GM18519 (cell line): ENCODE results near the gene ZNF446.
"Not testable (repeated sequence)": the region's sequence is repeated elsewhere in the genome, so short reads cannot be mapped to it uniquely, and the experiment has no call there.

Experiments used
- ATAC-seq: cut with Tn5 transposase; IDR thresholded peaks from one replicate; pipeline ENCODE4 v1.9.1; 2021; ENCODE audit warnings: mild to moderate bottlenecking, moderate library complexity; ENCODE audit not compliant: unreplicated experiment, low FRiP score

The ZNF446 gene

GRCh38 chr19:58469241-58470013, 6.7 kb upstream of the ZNF446 start:
- no peak for ATAC-seq

- not testable (repeated sequence) for ATAC-seq
These were observed 5.2 kb upstream of the ZNF446 start for GRCh38 chr19:58470837-58471543.

- no peak for ATAC-seq
These were observed 4.4 kb upstream of the ZNF446 start for GRCh38 chr19:58471736-58472135.

DNA sequence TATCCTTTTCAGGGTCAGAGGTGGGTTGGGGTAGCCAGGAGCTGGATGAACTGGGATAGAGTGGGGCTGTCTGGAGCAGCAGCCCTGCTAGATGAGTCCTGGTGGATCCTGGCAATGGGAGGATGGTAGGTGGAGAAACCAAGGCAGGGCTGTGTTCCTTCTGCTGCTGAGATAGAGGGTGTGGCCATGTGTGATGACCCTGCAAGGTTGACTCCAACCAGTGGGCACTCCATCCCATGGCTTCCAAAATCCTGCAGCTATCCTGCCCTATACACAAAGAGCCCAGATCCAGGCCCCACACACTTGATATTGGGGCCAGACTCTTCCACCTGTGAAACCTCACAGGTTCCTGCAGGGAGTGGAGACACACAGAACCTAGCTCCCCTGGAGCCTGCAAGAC, 2.4 kb upstream of the ZNF446 start:
- ATAC-seq, result no peak

GRCh38 chr19:58474291-58474996, 1.7 kb upstream of the ZNF446 start:
- no peak for ATAC-seq

DNA sequence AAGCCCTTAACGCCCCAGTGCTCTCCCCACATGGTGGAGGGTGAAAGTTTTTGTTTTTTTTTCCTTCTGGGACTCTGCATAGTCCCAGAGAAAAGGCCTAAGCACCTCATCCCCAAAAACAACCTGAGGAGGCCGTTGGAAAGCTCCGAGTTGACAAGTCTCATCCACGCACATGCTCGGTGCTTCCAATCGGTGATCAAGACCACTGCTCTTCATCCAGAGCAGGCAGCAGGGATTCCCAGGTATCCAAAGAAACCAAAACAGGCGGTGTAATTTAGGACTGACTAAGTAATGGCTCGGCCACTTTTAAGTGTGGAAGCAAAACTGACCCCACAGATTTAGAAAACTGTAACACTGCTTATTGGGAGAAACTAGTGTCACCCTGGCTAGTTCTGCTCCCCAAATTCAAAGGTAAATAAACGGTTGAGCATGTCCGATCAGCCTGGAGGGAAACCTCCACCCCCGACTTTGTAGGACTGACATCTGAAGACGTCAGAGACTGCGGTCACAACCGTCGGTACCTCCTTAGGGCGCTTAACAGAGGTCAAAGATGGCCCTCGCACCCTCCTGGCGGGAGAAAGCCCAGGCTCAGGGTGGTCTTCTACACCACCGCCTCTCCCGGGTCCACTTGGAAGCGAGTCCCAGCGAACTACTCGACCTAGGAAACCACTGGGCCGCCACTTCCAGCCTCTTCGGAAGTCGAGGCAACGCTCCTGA, 997 bp upstream of the ZNF446 start:
- ATAC-seq, result no peak

- ATAC-seq, result no peak
These were observed 405 bp downstream of the ZNF446 start for GRCh38 chr19:58476498-58477015.

DNA sequence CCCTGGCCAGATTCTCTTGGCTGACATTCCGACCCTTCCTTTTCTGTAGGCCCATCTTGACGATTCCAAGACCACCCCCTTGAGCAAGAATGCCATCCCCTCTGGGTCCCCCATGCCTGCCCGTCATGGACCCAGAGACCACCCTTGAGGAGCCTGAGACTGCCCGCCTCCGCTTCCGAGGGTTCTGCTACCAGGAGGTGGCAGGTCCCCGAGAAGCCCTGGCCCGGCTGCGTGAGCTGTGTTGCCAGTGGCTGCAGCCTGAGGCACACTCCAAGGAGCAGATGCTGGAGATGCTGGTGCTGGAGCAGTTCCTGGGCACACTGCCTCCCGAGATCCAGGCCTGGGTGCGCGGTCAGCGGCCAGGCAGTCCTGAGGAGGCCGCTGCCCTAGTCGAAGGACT, 978 bp downstream of the ZNF446 start:
- no peak for ATAC-seq

DNA sequence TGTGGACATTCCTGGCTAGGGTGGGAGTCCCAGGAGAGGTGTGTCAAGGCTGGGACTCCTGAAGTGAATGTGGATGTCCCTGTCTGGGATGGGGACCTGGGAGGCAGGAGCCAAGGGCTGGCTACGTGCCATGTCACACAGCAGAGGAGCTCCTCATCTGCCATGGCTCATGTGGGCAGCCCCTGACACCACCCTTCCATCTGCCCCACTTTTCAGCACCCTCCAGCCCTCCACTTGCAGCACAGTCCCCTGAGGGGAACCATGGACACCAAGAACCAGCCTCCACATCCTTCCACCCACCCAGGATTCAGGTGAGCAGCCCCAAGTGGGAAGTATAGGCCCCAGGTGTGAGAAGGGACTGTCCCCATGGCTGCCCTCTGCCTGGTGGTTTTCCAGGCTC, 1.7 kb downstream of the ZNF446 start:
- ATAC-seq, result no peak

DNA sequence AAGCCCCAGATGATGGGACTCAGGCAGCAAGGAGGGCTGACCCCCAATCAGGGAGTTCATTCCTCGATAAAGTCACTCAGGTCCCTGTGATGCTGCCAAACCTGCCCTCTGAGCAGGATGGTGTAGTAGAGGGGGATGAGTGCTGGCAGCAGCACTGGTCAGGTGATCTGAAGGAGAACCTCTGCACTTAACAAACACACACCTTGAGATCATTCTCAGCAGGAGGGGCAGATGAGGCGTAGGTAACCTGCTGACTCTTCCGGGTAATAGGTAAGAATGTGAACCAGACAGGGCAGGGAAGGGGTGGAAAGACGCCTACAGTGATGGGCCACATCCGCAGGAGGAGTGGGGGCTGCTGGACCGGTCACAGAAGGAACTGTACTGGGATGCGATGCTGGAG, 3.2 kb downstream of the ZNF446 start:
- no peak for ATAC-seq

- ATAC-seq, result no peak
These were observed 3.8 kb downstream of the ZNF446 start for GRCh38 chr19:58479736-58480480.

DNA sequence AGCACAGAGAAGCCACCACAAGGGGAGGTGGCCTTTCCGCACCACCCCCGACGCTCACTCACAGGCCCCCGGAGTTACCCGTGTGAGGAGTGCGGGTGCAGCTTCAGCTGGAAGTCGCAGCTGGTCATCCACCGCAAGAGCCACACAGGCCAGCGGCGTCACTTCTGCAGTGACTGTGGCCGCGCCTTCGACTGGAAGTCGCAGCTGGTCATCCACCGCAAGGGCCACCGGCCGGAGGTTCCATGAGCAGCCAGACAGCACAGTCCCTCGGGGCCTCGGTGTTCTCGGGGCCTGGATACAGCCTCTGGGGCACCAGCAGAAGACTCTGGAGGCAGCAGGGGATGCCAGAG, 4.3 kb downstream of the ZNF446 start:
- no peak for ATAC-seq

GRCh38 chr19:58480831-58481230, 4.7 kb downstream of the ZNF446 start:
- ATAC-seq, result no peak

GRCh38 chr19:58482372-58482771, 6.2 kb downstream of the ZNF446 start:
- no peak for ATAC-seq

DNA sequence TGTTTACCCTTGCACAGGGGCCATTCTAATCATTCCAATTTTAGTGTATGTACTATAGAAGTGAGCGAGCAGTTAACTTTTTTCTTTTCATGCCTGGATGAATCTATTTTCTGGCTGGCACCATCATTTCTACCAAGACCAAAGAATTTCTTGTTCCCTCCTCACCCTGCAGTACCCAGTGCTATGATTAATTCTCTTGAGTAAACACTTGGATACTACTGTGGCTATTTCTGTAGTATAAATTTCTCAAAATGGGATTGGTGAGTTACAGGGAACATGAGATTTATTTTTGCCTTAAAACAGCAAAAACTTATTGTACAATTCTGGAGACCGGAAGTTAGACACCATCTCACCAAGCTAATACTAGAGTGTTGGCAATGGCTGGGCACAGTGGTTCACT, 7.6 kb downstream of the ZNF446 start:
- ATAC-seq, result no peak

GRCh38 chr19:58484349-58484748, 8.2 kb downstream of the ZNF446 start:
- ATAC-seq, result not testable (repeated sequence)

GRCh38 chr19:58491393-58491792, 15.2 kb downstream of the ZNF446 start:
- no peak for ATAC-seq

DNA sequence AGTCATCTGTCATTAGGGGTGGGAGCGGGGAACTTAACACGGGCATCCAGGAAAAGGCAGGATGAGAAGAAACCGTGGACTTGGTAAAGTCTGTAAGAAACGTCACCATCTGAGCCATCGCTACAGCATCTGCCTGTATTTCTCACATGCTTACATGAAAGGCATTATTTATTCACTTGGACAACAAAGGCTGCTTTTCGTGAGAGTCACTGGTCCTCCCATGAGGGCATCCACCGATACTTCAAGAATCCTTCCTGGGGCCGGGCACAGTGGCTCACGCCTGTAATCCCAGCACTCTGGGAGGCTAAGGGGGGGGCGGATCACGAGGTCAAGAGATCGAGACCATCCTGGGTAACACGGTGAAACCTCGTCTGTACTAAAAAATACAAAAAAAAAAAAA, 16.1 kb downstream of the ZNF446 start:
- ATAC-seq, result no peak

GRCh38 chr19:58497634-58498170, 21.6 kb downstream of the ZNF446 start:
- ATAC-seq, result no peak
